Gastrocnemius medialis (tissue), 4 donors: ENCODE measurements around the gene AKR7A3. TPM values are rescaled to one million over a fixed set of nuclear protein-coding genes. Genes with fewer than 3 reads are reported as not detected.
A peak's percentile ranks its signal among the peaks of the same experiment; 100 is the strongest.

ENCODE experiments used
- ATAC-seq, 2 donors: fragments of 150-250 bp; one replicate each; pipeline ENCODE4 v1.9.1; 2016
- DNase-seq, 2 donors: peaks; one replicate each; pipeline ENCODE4 v3.0.0-alpha.2; 2019
- H3K27ac ChIP-seq, 4 donors: fragments of 200-600 bp; sonication (generic); 1 replicate in 1 of 4; 2 replicates in 3 of 4; pipeline ENCODE4 v1.5.1; 2016 to 2018; ENCODE audit warnings: mild to moderate bottlenecking in 2 of 4, moderate library complexity in 1 of 4
- H3K27me3 ChIP-seq, 3 donors: fragments of 200-600 bp; sonication (generic) in 2 of 3; 1 replicate in 1 of 3; 2 replicates in 2 of 3; pipeline versions ENCODE4 v1.5.1 to v1.6.0; 2016 to 2019; ENCODE audit warnings: mild to moderate bottlenecking in 1 of 3, moderate library complexity in 1 of 3
- H3K36me3 ChIP-seq, 2 donors: fragments of 200-600 bp; sonication (generic) in 1 of 2; one replicate each; pipeline ENCODE4 v1.5.1; 2017 to 2018
- H3K4me1 ChIP-seq, 2 donors: fragments of 200-600 bp; sonication (generic) in 1 of 2; one replicate each; pipeline ENCODE4 v1.5.1; 2016 to 2017; ENCODE audit warnings: mild to moderate bottlenecking in 2 of 2
- H3K4me3 ChIP-seq, 4 donors: fragments of 200-600 bp; sonication (generic) in 3 of 4; 1 replicate in 1 of 4; 2 replicates in 3 of 4; pipeline ENCODE4 v1.5.1; 2016 to 2019; ENCODE audit warnings: mild to moderate bottlenecking in 2 of 4
- H3K9me3 ChIP-seq, 3 donors: fragments of 200-600 bp; sonication (generic) in 2 of 3; 1 replicate in 1 of 3; 2 replicates in 2 of 3; pipeline ENCODE4 v1.5.1; 2016 to 2019
- CTCF ChIP-seq, 5 experiments: fragments of 450-650 bp in 3 of 5; fragments of 200-600 bp in 2 of 5; sonication (generic) in 2 of 5; IDR thresholded peaks in 4 of 5; conservative IDR thresholded peaks in 1 of 5; 1 replicate in 4 of 5; 2 replicates in 1 of 5; pipeline ENCODE4 v1.5.1; 2016 to 2019; ENCODE audit warnings: antibody characterized with exemption in 5 of 5, mild to moderate bottlenecking in 3 of 5, moderate library complexity in 3 of 5
- POLR2A ChIP-seq, 2 donors: fragments of 450-650 bp; IDR thresholded peaks; one replicate each; pipeline ENCODE4 v1.6.1; 2017; ENCODE audit warnings: antibody characterized with exemption in 2 of 2, mild to moderate bottlenecking in 2 of 2, moderate library complexity in 2 of 2
- in situ Hi-C, 4 donors: fragments of 200-750 bp; cut with MboI; loops; one replicate each; pipeline versions ENCODE4 v1.15.0 to v1.8.0; 2017; ENCODE audit warnings: low sequenced_read_pairs in 4 of 4
- intact Hi-C: fragments of 100-400 bp; cut with DNase I; formaldehyde crosslinking; loops from one replicate; pipeline ENCODE4 v1.15.1; 2023; ENCODE audit warnings: low total_unique reads
- total RNA-seq, 4 donors: library from RNA; depleted of rRNA; stranded (reverse); fragments of >200 nt; gene quantifications; one replicate each; pipeline versions ENCODE4 v1.1.0 to v1.2.3, GENCODE V29; 2016

Gene AKR7A3
- total RNA-seq, 4 donors from 2014 or later, result 0.17 to 0.61 (median 0.32) TPM

DNA sequence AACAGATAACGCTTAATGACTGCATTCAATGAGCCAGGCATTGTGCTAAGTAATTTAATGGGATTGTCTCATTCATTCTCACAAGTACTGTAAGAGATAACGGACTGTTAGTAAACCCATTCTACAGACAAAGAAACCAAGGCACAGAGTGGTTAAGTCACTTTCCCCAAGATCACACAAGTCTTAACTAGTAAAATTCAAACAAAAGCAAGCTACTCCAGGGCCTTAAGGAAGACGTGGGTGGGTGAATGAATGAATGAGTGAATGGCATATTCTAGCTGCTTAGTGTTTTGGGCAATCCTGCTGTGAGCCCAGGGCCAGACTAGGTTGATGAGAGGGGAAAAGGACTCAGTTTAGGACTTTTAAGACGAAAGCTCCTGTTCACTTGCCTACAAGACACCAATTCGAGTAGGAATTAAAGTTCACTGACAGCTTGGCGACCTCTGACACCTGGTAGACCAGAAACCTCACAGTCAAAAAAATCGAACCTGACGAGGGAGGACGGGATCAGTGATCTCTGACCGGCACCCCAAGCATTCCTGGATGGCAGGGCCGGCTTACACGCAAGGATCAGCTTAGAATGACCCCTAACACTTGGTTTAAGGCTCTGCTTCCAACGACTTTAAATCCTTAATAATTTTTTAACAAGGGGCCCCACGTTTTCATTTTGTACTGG, 37.8 kb downstream of the AKR7A3 start:
- Histone ChIP-seq H3K9me3 (no peaks in the 10 kb centered on the region), H3K27ac (peak overlapping the region; percentile 85 to 97 (median 96)), H3K4me3 (peak overlapping the region; percentile 83 to 98 (median 90)), H3K27me3 (no peaks in the 10 kb centered on the region), H3K4me1 (peaks cover 29 to 32% of the 10 kb centered on the region in 2 donors), H3K36me3 (peaks cover 0 to 9% of the 10 kb centered on the region in 2 donors)
- in situ Hi-C loops, result no loop called here
- no peak for TF ChIP-seq CTCF (IDR thresholded peaks at IDR 0.05 in 4 of 5, conservative IDR thresholded peaks at IDR 0.05 in 1 of 5)
- no peak for TF ChIP-seq POLR2A (IDR thresholded peaks at IDR 0.05)
- DNase-seq (no peak), ATAC-seq (no peak)
- intact Hi-C loops, result loop anchor here (5.0 kb wide), 1 partner anchor 62 kb away; the partner anchor contains the start of genes AKR7A2 and SLC66A1

DNA sequence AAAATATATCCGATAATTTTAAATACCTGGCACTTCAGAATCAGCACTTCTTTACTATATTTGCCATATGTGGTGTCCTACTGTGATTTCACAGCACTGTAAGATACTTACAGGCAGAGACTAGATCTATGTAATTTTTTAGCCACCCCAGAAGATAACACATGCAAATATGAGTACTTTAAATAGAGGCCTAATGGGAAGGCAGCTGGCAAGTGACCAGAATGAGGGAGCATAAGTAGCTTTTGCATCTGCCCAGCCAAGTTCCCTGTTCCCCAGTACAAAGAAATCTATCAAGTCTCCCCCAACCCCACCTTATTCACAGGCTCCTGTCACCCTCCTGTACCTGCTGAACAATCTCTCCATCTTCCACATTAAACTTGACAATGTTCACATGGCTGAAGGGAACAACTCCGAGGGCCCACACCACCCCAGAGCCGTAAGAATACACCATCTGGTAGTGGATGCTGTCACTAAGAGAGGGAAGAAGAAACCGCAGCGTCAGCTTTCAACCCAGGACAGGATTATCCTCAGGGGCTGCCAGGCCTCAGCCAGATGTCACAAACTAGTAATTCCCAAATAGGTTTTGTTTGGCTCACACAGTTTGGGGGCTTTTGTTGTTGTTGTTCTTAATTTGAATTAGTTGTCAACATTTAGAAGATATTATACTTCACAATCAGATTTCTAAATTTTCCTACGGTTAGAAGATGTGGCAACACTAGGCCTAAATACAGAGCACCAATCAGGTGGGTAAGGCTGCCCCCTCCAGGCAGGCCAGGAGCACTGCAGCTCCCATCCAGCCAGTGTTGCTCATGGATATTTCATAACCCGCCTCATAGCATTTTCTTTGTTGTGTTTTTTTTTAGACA, 47.7 kb downstream of the AKR7A3 start:
- H3K9me3 ChIP-seq, result no peaks in the 10 kb centered on the region
- peak; percentile 91 to 95 for ATAC-seq
- in situ Hi-C loops, result loop anchor here in 2 of 4 donors (5.0 to 25.0 kb wide), 2 partner anchors 39 to 329 kb away; partner anchors contain the start of gene ALDH4A1 (in 1 of the 2)
- H3K4me1 ChIP-seq, result peaks cover 17 to 24% of the 10 kb centered on the region in 2 donors
- peak overlapping the region; percentile 69 to 83 (median 78) for H3K27ac ChIP-seq
- intact Hi-C loops, result loop anchor here (1.0 to 10.0 kb wide), 5 partner anchors 22 to 336 kb away; partner anchors contain the start of genes ALDH4A1 and UBR4
- no peak overlapping the region for H3K4me3 ChIP-seq
- DNase-seq, result peak; percentile 48 to 81
- no peaks in the 10 kb centered on the region for H3K27me3 ChIP-seq
- TF ChIP-seq CTCF (IDR thresholded peaks at IDR 0.05 in 4 of 5, conservative IDR thresholded peaks at IDR 0.05 in 1 of 5) (peak; percentile 91 to 96 (median 94)), POLR2A (IDR thresholded peaks at IDR 0.05) (no peak)
- peaks cover 2 to 76% of the 10 kb centered on the region in 2 donors for H3K36me3 ChIP-seq

- peaks cover 17 to 24% of the 10 kb centered on the region in 2 donors for H3K4me1 ChIP-seq
- no peak for TF ChIP-seq CTCF (IDR thresholded peaks at IDR 0.05 in 4 of 5, conservative IDR thresholded peaks at IDR 0.05 in 1 of 5)
- TF ChIP-seq POLR2A (IDR thresholded peaks at IDR 0.05), result no peak
- DNase-seq (peak; percentile 20 to 52), ATAC-seq (peak; percentile 52 to 66)
- H3K27me3 ChIP-seq, result no peaks in the 10 kb centered on the region
- H3K36me3 ChIP-seq, result peaks cover 2 to 84% of the 10 kb centered on the region in 2 donors
- peak overlapping the region; percentile 69 to 83 (median 78) for H3K27ac ChIP-seq
- H3K9me3 ChIP-seq, result no peaks in the 10 kb centered on the region
- in situ Hi-C loops (loop anchor here in 2 of 4 donors (5.0 to 25.0 kb wide), 2 partner anchors 38 to 328 kb away; partner anchors contain the start of gene ALDH4A1 (in 1 of the 2)), intact Hi-C loops (loop anchor here (2.0 to 10.0 kb wide), 4 partner anchors 21 to 335 kb away; partner anchors contain the start of genes ALDH4A1 and UBR4)
- H3K4me3 ChIP-seq, result no peak overlapping the region
Observed at GRCh38 chr1:19239876-19240275, 48.7 kb downstream of the AKR7A3 start.

DNA sequence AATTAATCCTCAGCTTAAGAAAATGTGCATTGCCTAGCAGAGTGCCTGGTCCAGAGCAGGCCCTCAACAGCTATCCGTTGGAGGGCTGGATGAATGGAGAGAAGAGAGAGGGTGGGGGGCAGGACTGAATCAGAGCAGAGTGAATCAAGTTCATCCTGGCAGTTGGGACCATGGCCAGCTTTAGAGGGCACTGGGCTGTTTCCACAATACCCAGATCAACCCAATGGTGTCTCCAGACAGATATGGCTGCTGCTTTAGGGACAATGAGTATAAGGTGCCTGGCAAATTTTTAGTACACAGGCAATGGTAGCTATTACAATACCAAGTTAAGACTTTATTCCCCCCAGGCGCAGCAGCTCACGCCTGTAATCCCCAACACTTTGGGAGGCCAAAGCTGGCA, 54.3 kb downstream of the AKR7A3 start:
- H3K4me1 ChIP-seq, result peaks cover 22 to 31% of the 10 kb centered on the region in 2 donors
- intact Hi-C loops (no loop called here), in situ Hi-C loops (loop anchor here in 1 of 4 donors (25.0 kb wide), 1 partner anchor 322 kb away; the partner anchor contains the start of gene ALDH4A1)
- H3K27ac ChIP-seq, result peak overlapping the region in 1 of 4 donors; percentile 13
- no peak for DNase-seq
- no peaks in the 10 kb centered on the region for H3K27me3 ChIP-seq
- no peaks in the 10 kb centered on the region for H3K9me3 ChIP-seq
- no peak for ATAC-seq
- H3K4me3 ChIP-seq, result no peak overlapping the region
- TF ChIP-seq POLR2A (IDR thresholded peaks at IDR 0.05) (no peak), CTCF (IDR thresholded peaks at IDR 0.05 in 4 of 5, conservative IDR thresholded peaks at IDR 0.05 in 1 of 5) (no peak)
- peaks cover 0 to 96% of the 10 kb centered on the region in 2 donors for H3K36me3 ChIP-seq

Other genes starting within 250 kb of the AKR7A3 start
- gene UBR4, start 78.5 kb downstream of the AKR7A3 start, total RNA-seq, result 100 to 1,000 TPM; 156 to 293 (median 197) TPM
- gene EMC1, start 37.2 kb downstream of the AKR7A3 start, total RNA-seq, result 10 to 100 TPM; 24.7 to 49.7 (median 43.0) TPM
- 10 to 100 TPM; 19.2 to 28.8 (median 26.7) TPM for gene MRTO4, start 37.0 kb downstream of the AKR7A3 start, total RNA-seq
- 10 to 100 TPM; 45.4 to 80.2 (median 60.2) TPM for gene AKR7A2, start 23.4 kb upstream of the AKR7A3 start, total RNA-seq
- 10 to 100 TPM; 13.9 to 30.0 (median 19.3) TPM for gene SLC66A1, start 23.6 kb upstream of the AKR7A3 start, total RNA-seq
- 10 to 100 TPM; 48.6 to 93.8 (median 74.9) TPM for gene CAPZB, start 196.8 kb upstream of the AKR7A3 start, total RNA-seq